Measurements from ENCODE around the gene IQCF6. TPM values are rescaled to one million over a fixed set of nuclear protein-coding genes. Genes with fewer than 3 reads are reported as not detected.

Gene IQCF6
- total and polyA plus RNA-seq, 2 experiments from 2014 or later: not detected

DNA sequence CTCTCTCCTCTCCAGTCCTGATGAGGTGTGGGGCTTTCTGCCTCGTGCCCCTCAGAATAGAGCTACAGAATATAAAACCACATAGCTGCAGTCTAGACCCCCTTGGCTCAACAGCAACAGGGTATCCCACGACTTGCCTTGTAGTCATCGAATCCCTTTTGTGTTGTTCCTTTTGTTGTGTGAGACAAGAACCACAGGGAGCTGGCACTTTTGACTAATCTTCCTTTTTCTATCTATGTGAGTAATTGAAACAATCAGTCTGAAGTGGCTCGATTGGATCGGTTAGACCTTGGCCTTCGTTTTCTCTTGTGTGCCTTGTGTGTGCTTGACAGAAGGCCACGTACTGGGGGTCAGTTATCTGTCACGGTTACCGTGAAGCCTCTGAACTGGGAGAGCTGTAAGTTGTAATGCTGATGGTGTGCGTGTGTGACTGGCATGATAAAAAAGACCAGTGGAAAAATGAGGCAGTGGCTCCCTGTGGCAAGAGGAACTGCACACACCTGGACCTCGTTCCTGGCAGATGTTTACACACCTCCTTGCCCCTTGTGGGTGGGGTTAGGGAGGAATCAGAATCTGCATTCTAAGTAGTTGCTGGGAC is 23.2 kb upstream of the IQCF6 start:
- Histone ChIP-seq H3K79me2 (replicated peaks; ENCODE audit: insufficient read depth) (no peaks in the 10 kb centered on the region), H3K4me2 (peak overlapping the region; percentile 40; the same call in 1 of the 2 replicates), H3K27ac (ENCODE audit: low read depth) (no peak overlapping the region), H2AFZ (peak overlapping the region; percentile 60; the same call in 1 of the 2 replicates), H4K20me1 (replicated peaks; ENCODE audit: insufficient read depth) (no peaks in the 10 kb centered on the region), H3K4me3 (no peak overlapping the region), H3K27me3 (ENCODE audit: insufficient read depth) (no peaks in the 10 kb centered on the region), H3F3A (replicated peaks; ENCODE audit: low read depth) (no peaks in the 10 kb centered on the region), H3K4me1 (ENCODE audit: insufficient read depth) (peaks cover 35% of the 10 kb centered on the region), H3K36me3 (ENCODE audit: insufficient read depth) (no peaks in the 10 kb centered on the region), H3K9me2 (ENCODE audit: insufficient read depth) (no peaks in the 10 kb centered on the region)
- H3K27me3 Mint-ChIP-seq (ENCODE audit: insufficient read depth, low read depth, poor library complexity): no peaks in the 10 kb centered on the region
- H3K4me1 Mint-ChIP-seq: peaks cover 38% of the 10 kb centered on the region
- no peaks in the 10 kb centered on the region for H3K36me3 Mint-ChIP-seq (ENCODE audit: low read depth)
- peak; percentile 57 for ATAC-seq
- no peaks in the 10 kb centered on the region; the same call in 2 of the 3 replicates for H3K9me3 Mint-ChIP-seq
- peak; percentile 23 for DNase-seq (ENCODE audit: low spot score)
- no peak overlapping the region; the same call in 2 of the 3 replicates for H3K4me3 Mint-ChIP-seq
- H3K27ac Mint-ChIP-seq: no peak overlapping the region
- TF ChIP-seq NANOG (IDR thresholded peaks at IDR 0.05; ENCODE audit: borderline replicate concordance) (no peak), CREB1 (CRISPR knock-in tag; IDR thresholded peaks at IDR 0.05; ENCODE audit: low read depth) (no peak), ETS1 (IDR thresholded peaks at IDR 0.05) (no peak), ZNF331 (CRISPR knock-in tag; IDR thresholded peaks at IDR 0.05; ENCODE audit: low read depth) (no peak)

- H3K4me2 ChIP-seq: no peak overlapping the region
- Mint-ChIP-seq H3K4me3 (no peak overlapping the region), H3K4me1 (peaks cover 50% of the 10 kb centered on the region), H3K9me3 (no peaks in the 10 kb centered on the region; the same call in 2 of the 3 replicates), H3K36me3 (ENCODE audit: low read depth) (no peaks in the 10 kb centered on the region), H3K27me3 (ENCODE audit: insufficient read depth, low read depth, poor library complexity) (peaks cover 4% of the 10 kb centered on the region), H3K27ac (no peak overlapping the region)
- no peaks in the 10 kb centered on the region for H3K27me3 ChIP-seq (ENCODE audit: insufficient read depth)
- H3K36me3 ChIP-seq (ENCODE audit: insufficient read depth): no peaks in the 10 kb centered on the region
- peaks cover 50% of the 10 kb centered on the region for H3K4me1 ChIP-seq (ENCODE audit: insufficient read depth)
- H3F3A ChIP-seq (replicated peaks; ENCODE audit: low read depth): no peaks in the 10 kb centered on the region
- no peak for ATAC-seq
- no peak overlapping the region for H3K27ac ChIP-seq (ENCODE audit: low read depth)
- no peaks in the 10 kb centered on the region for H3K79me2 ChIP-seq (replicated peaks; ENCODE audit: insufficient read depth)
- H2AFZ ChIP-seq: no peak overlapping the region
- no peaks in the 10 kb centered on the region for H4K20me1 ChIP-seq (replicated peaks; ENCODE audit: insufficient read depth)
- no peak for DNase-seq (ENCODE audit: low spot score)
- no peaks in the 10 kb centered on the region for H3K9me2 ChIP-seq (ENCODE audit: insufficient read depth)
- H3K4me3 ChIP-seq: no peak overlapping the region
- TF ChIP-seq CREB1 (CRISPR knock-in tag; IDR thresholded peaks at IDR 0.05; ENCODE audit: low read depth) (no peak), ZNF331 (CRISPR knock-in tag; IDR thresholded peaks at IDR 0.05; ENCODE audit: low read depth) (no peak), ZNF462 (CRISPR knock-in tag; IDR thresholded peaks at IDR 0.05) (no peak), CTCF (conservative IDR thresholded peaks at IDR 0.05; ENCODE audit: low read depth in 2 of 2) (no peak), REST (IDR thresholded peaks at IDR 0.05; ENCODE audit: unreplicated experiment) (no peak), EZH2phosphoT487 (IDR thresholded peaks at IDR 0.05; ENCODE audit: unreplicated experiment) (no peak)
Measured at GRCh38 chr3:51800750-51801125, 21.7 kb upstream of the IQCF6 start.
